Measurements from ENCODE around the gene ABTB2.

The ABTB2 gene

DNA sequence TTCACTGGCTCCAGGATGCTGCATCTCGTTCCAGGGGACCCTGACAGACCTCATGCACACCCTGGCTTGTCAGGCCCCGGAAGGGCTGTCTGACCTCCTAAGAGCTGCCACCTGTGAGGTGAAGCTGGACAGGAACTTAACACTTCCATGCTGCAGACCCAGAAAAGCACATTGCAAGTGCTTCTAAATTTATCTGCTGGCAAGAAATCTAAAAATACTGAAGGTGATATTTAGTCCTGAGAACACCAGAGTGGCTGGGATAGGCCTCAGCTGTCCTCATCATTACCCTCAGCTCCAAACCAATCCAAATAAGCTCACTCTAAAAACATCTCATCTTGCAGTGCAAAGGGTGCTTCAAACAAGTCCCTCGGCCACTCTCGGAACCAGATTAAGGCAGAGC lies 46.7 kb downstream of the ABTB2 start:
- DNase-seq = no peak

GRCh38 chr11:34309965-34310364 lies 47.8 kb downstream of the ABTB2 start:
- DNase-seq = no peak

DNA sequence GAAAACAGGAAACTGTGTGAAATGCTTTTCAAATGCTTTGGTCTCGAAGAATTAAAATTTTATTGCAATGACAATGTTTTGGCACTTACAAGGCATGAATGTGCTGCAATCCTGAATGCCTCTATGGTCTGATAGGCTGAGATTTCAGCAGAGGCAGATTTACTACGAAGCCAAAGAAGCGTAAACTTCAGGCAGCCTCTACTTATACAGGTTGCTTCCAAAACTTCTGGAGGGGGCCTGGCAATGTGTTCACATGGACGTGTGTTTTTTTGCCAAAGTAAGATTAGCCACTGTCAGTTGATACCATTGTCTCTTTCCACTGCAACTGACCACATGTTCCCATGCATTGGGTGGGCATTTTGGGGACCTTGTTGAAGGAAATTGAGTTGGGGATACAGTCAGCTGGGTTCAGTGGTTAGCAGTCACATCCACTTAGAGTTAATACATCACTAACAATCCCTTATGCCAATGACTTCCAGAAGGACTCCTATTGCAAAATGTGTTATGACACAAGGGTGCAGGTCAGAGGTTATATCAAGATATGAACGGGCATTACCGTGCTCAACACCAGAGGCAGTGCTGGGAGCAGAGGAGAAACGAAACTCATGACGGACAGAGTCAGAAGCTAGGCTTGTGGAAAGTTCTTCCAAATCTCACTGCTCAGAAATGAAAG lies 48.8 kb downstream of the ABTB2 start:
- DNase-seq = no peak

DNA sequence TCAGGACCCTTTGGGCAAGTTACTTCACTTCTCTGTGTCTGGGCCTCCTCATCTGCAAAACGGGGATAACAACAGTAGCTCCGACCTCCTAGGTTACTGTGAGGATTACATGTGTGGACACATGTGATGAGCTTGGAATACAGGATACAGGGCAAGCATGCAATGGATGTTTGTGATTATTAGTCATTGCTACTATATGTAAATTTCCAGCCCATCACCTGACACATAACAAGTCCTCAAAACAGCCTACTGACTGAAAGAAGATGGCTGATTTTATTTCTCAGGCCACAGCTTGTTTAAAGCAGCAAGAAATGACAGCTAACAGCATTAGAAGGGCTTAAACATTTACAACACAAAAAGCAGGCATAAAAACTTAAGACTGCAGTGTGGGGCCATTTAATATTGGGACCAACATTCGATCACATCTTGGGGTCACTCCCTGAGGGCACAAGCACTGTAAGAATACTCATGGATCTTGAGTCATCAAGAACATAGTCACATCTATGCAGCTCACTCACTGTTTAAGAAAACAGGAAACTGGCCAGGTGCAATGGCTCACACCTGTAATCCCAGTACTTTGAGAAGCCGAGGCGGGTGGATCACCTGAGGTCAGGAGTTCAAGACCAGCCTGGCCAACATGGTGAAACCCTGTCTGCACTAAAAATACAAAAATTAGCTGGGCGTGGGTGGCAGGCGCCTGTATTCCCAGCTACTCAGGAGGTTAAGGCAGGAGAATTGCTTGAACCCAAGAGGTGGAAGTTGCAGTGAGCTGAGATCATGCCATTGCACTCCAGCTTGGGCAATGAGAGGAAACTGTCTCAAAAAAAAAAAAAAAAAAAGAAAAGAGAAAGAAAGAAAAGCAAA lies 49.5 kb downstream of the ABTB2 start:
- DNase-seq = no peak

GRCh38 chr11:34305780-34306179 lies 52.0 kb downstream of the ABTB2 start:
- no peak for DNase-seq

DNA sequence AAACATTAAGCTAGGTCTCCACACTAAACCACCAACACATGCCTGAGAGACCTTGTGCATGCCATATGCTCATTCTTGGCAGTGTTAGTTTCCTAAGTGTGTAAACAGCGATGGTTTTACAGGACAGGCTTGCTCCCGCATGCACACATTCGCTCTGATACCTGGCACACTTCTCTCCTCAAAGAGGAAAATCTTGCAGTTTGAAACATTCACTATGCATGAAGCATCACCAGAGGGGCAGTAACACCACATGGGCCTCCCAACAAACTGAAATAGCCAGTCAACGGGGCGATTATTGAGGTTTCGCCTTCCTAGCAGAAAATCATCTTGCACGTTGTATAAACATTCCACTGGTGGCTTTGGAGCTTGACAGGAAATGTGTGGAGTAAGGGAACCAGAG lies 52.6 kb downstream of the ABTB2 start:
- no peak for DNase-seq

- DNase-seq = no peak
These were observed 54.7 kb downstream of the ABTB2 start for GRCh38 chr11:34303028-34303570.

DNA sequence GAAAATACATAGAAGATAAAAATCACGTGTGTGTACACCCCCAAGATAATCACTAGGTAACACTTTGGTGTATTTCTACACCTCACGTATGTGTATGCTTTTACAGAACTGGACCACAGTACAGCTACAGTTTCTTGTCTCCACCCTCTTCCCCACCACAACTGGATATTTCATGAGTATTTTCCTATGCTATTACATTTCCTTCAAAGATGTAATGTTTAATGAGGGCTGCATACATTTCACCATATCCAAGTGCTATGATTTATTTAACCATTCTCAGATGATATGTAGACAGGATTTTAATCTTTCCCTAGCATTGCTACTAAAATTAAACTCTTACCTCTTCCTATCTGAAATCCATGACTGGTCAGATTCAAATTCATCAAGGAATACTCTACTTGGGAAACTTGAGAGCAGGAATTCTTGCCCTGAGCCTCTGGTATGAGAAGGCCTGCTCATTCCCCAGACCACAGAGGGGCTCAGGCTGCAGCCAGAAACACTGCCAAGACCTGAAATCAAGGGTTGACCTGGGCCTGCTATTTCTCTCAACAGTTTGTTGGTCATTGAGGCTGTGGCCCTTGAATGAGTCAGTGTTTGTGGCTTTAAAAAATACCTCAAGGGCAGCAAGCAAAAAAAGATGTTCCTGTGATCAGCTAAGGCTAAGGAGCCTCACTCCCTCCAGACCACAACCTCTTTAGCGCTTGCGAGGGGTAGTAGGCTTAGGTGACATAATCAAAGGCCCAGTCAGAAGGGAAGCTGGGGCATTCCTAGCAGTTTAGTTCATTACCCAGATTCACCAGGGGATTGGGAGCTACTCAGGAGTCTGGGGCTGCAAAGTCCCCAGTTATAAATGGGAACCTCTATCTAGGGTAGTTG lies 55.5 kb downstream of the ABTB2 start:
- no peak for DNase-seq

- DNase-seq = no peak
These were observed 56.9 kb downstream of the ABTB2 start for GRCh38 chr11:34300926-34301295.

- no peak for DNase-seq
These were observed 57.5 kb downstream of the ABTB2 start for GRCh38 chr11:34300026-34300925.

DNA sequence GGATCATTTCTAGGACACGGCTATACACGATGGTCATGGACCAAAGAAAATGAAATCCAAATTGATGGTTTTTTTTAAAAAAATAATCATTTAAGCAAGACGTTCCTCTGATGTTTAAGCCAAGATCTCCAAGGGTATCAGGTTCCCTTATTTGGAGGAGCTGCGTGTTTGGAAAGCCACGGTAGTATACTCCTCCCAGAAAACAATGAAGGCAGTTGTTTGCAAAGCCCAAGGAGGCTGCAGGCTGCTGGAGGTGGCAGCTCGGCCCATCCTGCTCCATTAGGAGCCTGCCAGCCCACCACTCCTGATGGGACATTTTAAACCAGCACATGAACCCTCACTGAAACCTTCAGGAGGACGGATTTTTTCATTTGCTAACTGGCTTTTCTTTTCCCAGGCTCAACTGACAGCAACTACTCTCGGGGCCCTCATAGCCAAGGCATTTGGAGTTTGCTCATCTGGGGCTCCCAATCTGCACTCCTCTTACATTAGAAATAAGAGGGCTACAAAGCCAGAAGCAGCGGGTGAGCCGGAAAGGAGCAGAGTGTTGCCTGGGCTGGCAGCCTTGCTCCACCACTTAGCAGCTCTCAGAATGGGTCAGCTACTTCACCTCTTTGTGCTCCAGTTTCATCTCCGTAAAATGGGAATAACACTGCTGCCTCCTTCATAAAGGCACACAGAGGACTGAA lies 58.4 kb downstream of the ABTB2 start:
- DNase-seq = no peak

GRCh38 chr11:34298871-34299270 lies 58.9 kb downstream of the ABTB2 start:
- no peak for DNase-seq

GRCh38 chr11:34296412-34296811 lies 61.4 kb downstream of the ABTB2 start:
- DNase-seq = no peak

DNA sequence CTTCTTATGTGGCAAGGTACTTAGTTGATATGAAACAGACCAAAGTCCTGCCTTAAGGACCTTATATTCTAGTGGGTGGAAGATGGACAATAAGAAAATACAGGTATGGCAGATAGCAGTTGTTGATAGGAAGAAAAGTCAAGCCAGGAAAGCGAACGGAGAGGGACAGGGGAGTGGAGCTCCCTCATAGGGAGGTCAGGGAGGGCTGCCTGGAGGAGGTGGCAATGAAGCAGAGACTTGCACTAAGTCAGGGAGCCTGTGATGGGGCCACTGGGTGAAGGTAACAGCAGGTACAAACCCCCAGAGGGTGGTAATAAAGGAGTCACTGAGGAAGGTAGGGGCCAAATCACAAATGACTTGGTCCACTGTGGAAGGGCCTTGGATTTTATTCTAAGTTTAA lies 65.3 kb downstream of the ABTB2 start:
- no peak for DNase-seq

DNA sequence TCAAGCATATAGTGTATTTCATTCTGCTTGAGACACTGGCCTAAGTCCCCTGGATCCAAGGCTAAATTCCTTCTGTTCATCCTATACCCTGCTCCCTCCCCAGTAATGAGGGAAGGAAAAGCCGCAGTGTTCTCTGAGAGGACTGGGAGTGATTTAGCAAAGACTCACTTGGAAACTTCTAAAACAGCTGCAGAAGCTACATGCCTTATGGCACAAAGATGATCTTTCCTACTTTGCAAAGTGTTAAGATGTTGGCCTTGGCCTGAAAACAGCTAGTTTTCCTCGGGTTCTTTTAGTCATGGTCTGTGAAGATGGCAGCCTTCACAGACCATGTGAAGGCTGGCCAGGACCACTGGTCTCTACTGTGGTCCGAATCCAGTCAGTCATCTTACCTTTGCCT lies 65.7 kb downstream of the ABTB2 start:
- no peak for DNase-seq

DNA sequence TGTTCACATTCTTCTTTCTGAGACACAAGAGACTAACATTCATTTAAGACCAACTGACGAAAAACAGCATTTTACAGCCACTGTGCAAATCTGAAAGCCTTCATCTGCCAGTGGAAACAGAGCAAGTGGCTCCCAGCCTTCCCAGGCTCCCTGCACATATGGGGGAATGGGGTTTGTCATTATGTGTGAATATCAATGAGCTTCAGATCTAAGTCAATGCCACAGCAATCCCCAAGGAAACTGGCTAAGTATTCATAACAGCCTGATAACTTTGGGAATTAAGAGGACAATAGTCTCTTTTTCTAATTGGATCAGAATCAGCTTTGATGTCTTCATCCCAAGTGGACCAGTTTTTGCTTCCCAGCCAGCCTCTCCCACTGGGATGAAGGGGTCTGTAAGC lies 66.9 kb downstream of the ABTB2 start:
- no peak for DNase-seq

DNA sequence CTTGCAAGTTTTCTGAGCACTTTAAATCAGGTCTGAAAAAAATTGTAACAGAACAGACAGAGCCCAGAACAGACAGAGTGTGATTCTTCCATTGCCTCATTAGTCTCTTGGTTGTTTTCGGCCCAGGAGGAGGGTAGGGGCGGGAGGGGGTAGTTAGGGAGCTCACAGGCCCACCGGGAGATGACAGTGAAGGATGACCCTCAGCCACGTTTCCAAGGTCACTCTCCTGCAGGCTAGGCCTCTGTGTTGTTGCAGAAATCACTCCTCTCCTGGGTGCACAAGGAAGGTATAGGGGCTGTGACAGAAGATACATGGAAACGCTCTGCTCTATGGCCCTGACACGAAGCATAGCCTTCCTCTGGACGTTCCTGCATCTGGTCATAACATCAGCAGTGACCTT lies 69.3 kb downstream of the ABTB2 start:
- no peak for DNase-seq

DNA sequence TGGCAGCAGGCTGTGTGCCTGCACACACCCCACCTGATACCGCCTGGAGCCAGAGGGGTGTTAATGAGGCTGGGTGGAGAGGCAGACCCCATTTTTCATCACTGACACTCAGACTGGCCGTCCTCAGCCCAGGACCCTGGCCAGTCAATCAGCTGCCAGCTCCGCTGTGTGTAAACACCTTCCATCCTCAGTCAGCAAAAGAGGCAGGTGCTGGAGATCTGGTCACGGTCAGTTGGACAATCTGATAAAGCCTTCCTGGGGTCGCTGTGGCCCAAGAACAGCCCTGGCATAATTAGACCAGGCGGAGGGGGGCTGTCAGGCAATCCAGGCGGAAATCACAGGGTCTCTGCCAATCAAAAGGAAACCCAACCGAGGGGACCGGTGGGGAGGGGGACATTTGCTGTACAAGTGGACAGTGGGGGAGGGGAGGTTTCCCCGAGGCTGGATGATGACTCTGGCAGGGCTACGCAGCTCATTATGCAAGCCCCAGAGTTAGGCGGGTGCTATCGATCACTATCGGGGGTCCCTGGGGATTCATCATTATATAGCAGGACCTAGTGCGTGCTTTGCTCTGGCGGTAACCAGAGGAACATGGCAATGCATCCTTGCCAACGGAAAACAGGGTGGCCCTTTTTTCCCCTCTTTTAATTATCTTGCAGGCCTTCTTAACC lies 72.9 kb downstream of the ABTB2 start:
- no peak for DNase-seq

- DNase-seq = no peak
These were observed 73.7 kb downstream of the ABTB2 start for GRCh38 chr11:34284156-34284555.

GRCh38 chr11:34280945-34281872 lies 76.6 kb downstream of the ABTB2 start:
- no peak for DNase-seq

All from stimulated activated CD4-positive, alpha-beta T cell treated with anti-CD3 and anti-CD28 coated beads, Interleukin-4, amount 100 ng/mL, for 24 hours (primary cell).